Right lobe of liver (tissue), 6 donors: ENCODE data around the gene ZDHHC14. TPM values are rescaled to one million over a fixed set of nuclear protein-coding genes. Genes with fewer than 3 reads are reported as not detected.

Source experiments
- ATAC-seq, 4 donors: fragments of 200-7000 bp; cut with Tn5 transposase; one replicate each; pipeline ENCODE4 v1.9.1; 2020; ENCODE audit warnings: mild to moderate bottlenecking in 4 of 4, moderate library complexity in 4 of 4
- DNase-seq, 3 donors: peaks; one replicate each; pipeline ENCODE4 v3.0.0-alpha.2; 2020
- H3K27ac ChIP-seq, 3 donors: fragments of 200-600 bp; one replicate each; pipeline ENCODE4 v1.8.0; 2022
- H3K27me3 ChIP-seq, 2 donors: fragments of 200-600 bp; one replicate each; pipeline ENCODE4 v1.8.0; 2022
- H3K36me3 ChIP-seq, 4 donors: fragments of 200-600 bp; sonication (generic) in 1 of 4; one replicate each; pipeline versions ENCODE4 v1.5.1 to v1.8.0; 2017 to 2022; ENCODE audit warnings: control low read depth in 1 of 4
- H3K4me1 ChIP-seq, 4 donors: fragments of 200-600 bp; sonication (generic) in 1 of 4; one replicate each; pipeline versions ENCODE4 v1.5.1 to v1.8.0; 2017 to 2022; ENCODE audit warnings: control low read depth in 1 of 4
- H3K4me3 ChIP-seq, 3 donors: fragments of 200-600 bp; one replicate each; pipeline ENCODE4 v1.8.0; 2022
- H3K9me3 ChIP-seq, 4 donors: fragments of 200-600 bp; sonication (generic) in 1 of 4; one replicate each; pipeline versions ENCODE4 v1.5.1 to v1.8.0; 2017 to 2022; ENCODE audit warnings: control low read depth in 1 of 4
- CTCF ChIP-seq, 4 donors: fragments of 200-600 bp in 3 of 4; fragments of 450-650 bp in 1 of 4; IDR thresholded peaks; one replicate each; pipeline versions ENCODE4 v1.5.1 to v1.8.0; 2016 to 2022; ENCODE audit warnings: antibody characterized with exemption in 4 of 4, mild to moderate bottlenecking in 2 of 4
- POLR2A ChIP-seq: fragments of 450-650 bp; IDR thresholded peaks from one replicate; pipeline ENCODE4 v1.6.1; 2017; ENCODE audit warnings: antibody characterized with exemption, mild to moderate bottlenecking
- WGBS: methylation state at CpG from one replicate; pipeline ENCODE4 v1.1.6; 2018; ENCODE audit warnings: low coverage, low lambda C conversion rate; ENCODE audit not compliant: insufficient coverage; ENCODE audit errors: missing lambda C conversion rate; 5-methylcytosine and 5-hydroxymethylcytosine counted together
- intact Hi-C, 2 donors: fragments of 100-400 bp; cut with DNase I; formaldehyde crosslinking; loops; one replicate each; pipeline versions ENCODE4 v1.11.2 to v1.14.1; 2022
- total RNA-seq, 6 experiments: library from RNA; depleted of rRNA in 2 of 6; stranded (reverse); fragments of >200 nt in 2 of 6; fragmentation: NEBNext Ultra II Directional in 3 of 6; extraction: Animal tissue kit (Norgen Biotek cat#: 25700) in 3 of 6; gene quantifications; one replicate each; pipeline versions ENCODE4 v1.1.0 to v1.2.4, GENCODE V29; 2016 to 2023
- donor health status: DM: no; HTN: yes; CAD: no.
- donor health status: DM: no; HTN: no; CAD: no.
- donor health status: DM: no; HTN: no; CAD: no.
- donor health status: DM: no; HTN: yes; CAD: no.
- donor health status: DM: no; HTN: yes; CAD: no.

Gene ZDHHC14
- total RNA-seq, 6 experiments from 2014 or later = 7.3 to 13.0 (median 10.3) TPM

GRCh38 chr6:157668713-157669112, 287.7 kb downstream of the ZDHHC14 start:
- TF ChIP-seq CTCF (IDR thresholded peaks at IDR 0.05) = no peak
- TF ChIP-seq POLR2A = no peak
- ATAC-seq = no peak
- intact Hi-C loops = loop anchor here in 1 of 2 donors (10.0 kb wide), 1 partner anchor 334 kb away; no protein-coding TSS in a partner anchor

DNA sequence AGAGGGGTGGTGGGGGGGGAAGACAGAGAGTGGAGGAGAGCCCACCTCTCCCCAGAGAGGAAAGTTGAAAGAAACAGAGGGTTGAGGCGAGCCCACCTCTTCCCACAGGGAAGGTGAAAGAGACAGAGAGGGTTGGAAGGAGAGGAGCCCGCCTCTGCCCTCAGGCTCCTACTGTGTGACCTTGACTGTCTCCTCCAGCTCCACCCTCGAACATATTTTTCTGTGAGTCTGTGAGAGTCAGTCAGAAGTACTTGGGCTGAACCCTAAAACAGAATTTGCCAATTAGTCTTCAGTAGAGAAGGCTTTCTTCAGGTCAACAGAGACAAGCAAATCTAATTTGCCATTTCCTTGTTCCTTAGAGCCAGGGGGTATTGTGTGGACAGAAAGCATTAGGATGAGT, 288.3 kb downstream of the ZDHHC14 start:
- H3K27me3 ChIP-seq = no peaks in the 10 kb centered on the region
- peaks cover 0 to 2% (median 0%) of the 10 kb centered on the region in 4 donors for H3K36me3 ChIP-seq
- no peak for DNase-seq
- no peak overlapping the region for H3K27ac ChIP-seq
- H3K4me3 ChIP-seq = no peak overlapping the region
- 55% methylated on average over 2 of the region's 3 CpGs for WGBS
- intact Hi-C loops = loop anchor here in 1 of 2 donors (10.0 kb wide), 1 partner anchor 335 kb away; no protein-coding TSS in a partner anchor
- TF ChIP-seq POLR2A (no peak), CTCF (IDR thresholded peaks at IDR 0.05) (no peak)
- no peaks in the 10 kb centered on the region for H3K4me1 ChIP-seq
- ATAC-seq = no peak
- H3K9me3 ChIP-seq = no peaks in the 10 kb centered on the region

More at GRCh38 chr6:157668713-157669112, 287.7 kb downstream of the ZDHHC14 start:
- DNase-seq = no peak
- no peaks in the 10 kb centered on the region for H3K9me3 ChIP-seq
- H3K36me3 ChIP-seq = peaks cover 0 to 2% (median 0%) of the 10 kb centered on the region in 4 donors
- no peak overlapping the region for H3K4me3 ChIP-seq
- H3K27me3 ChIP-seq = no peaks in the 10 kb centered on the region
- H3K4me1 ChIP-seq = no peaks in the 10 kb centered on the region
- 100% methylated on average over 1 of the region's 2 CpGs for WGBS
- no peak overlapping the region for H3K27ac ChIP-seq

- H3K27ac ChIP-seq = no peak overlapping the region
- no peaks in the 10 kb centered on the region for H3K27me3 ChIP-seq
- ATAC-seq (peak; percentile 69 to 74 (median 72)), DNase-seq (peak in 2 of 3 donors; percentile 53 to 68)
- H3K9me3 ChIP-seq = no peaks in the 10 kb centered on the region
- H3K4me1 ChIP-seq = no peaks in the 10 kb centered on the region
- H3K4me3 ChIP-seq = no peak overlapping the region
- TF ChIP-seq CTCF (IDR thresholded peaks at IDR 0.05) = peak in 1 of 4 donors; percentile 5
- no peak for TF ChIP-seq POLR2A
- H3K36me3 ChIP-seq = peaks cover 0 to 2% (median 0%) of the 10 kb centered on the region in 4 donors
- WGBS = 40% methylated on average over 6 of the region's 14 CpGs
- intact Hi-C loops = loop anchor here in 1 of 2 donors (10.0 kb wide), 1 partner anchor 335 kb away; no protein-coding TSS in a partner anchor
These were observed 288.8 kb downstream of the ZDHHC14 start for GRCh38 chr6:157669747-157670216.

GRCh38 chr6:157670466-157671186, 289.6 kb downstream of the ZDHHC14 start:
- 55% methylated on average over 5 of the region's 9 CpGs for WGBS
- Histone ChIP-seq H3K27ac (no peak overlapping the region), H3K4me3 (no peak overlapping the region), H3K27me3 (no peaks in the 10 kb centered on the region), H3K36me3 (peaks cover 0 to 2% (median 0%) of the 10 kb centered on the region in 4 donors), H3K9me3 (no peaks in the 10 kb centered on the region), H3K4me1 (no peaks in the 10 kb centered on the region)
- intact Hi-C loops = no loop called here
- DNase-seq (no peak), ATAC-seq (peak in 3 of 4 donors; percentile 23 to 50 (median 31))
- TF ChIP-seq CTCF (IDR thresholded peaks at IDR 0.05) (no peak), POLR2A (no peak)
